HG02588 (cell line): ENCODE results near the gene OR10G2.

Experiments used
- ATAC-seq: cut with Tn5 transposase; IDR thresholded peaks from one replicate; pipeline ENCODE4 v1.9.1; 2021; ENCODE audit warnings: mild to moderate bottlenecking, moderate library complexity; ENCODE audit not compliant: unreplicated experiment

The OR10G2 gene

DNA sequence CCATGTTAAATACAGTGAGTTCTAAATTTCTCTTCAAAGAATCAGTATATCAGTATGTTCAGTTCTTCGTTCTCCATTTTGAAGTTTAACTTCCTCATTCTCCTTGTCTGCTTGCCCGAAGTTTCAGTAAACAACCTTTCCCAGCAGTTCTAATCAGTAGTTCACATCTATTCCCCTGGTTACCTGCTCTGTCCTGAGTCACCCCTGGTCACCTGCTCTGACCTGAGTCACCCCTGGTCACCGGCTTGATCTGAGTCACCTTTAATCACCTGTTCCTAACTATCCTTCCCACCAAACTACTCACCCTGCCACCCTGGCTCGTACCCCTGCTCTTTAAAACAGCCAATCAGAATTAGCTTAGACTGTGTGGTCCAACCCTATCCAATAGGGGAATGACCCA is 45.4 kb downstream of the OR10G2 start:
- no peak for ATAC-seq
